ENCODE results near the gene CYGB. TPM values are rescaled to one million over a fixed set of nuclear protein-coding genes. Genes with fewer than 3 reads are reported as not detected.
A peak's percentile ranks its signal among the peaks of the same experiment; 100 is the strongest.
"Not testable (repeated sequence)": the region's sequence is repeated elsewhere in the genome, so short reads cannot be mapped to it uniquely, and the experiment has no call there.

Gene CYGB
- total and polyA plus RNA-seq, 4 donors: 0.95 to 26.6 (median 12.3) TPM

GRCh38 chr17:76524598-76525512 is 12.7 kb downstream of the CYGB start:
- no peak for ATAC-seq (ENCODE audit: low FRiP score)
- DNase-seq: no peak
- WGBS, 2 donors: 68 to 70% methylated on average over 25 of the region's 25 CpGs

GRCh38 chr17:76523084-76524037 is 14.1 kb downstream of the CYGB start:
- H3K27me3 ChIP-seq (ENCODE audit: control insufficient read depth in 1 of 2, insufficient read depth in 2 of 2, low read length in 1 of 2): no peaks in the 10 kb centered on the region
- no peaks in the 10 kb centered on the region for H3K4me1 ChIP-seq (ENCODE audit: control insufficient read depth in 1 of 2, insufficient read depth in 2 of 2, low read length in 2 of 2)
- no peak overlapping the region for H3K4me3 ChIP-seq (ENCODE audit: low read length in 2 of 2)
- peak; percentile 80 to 93 for DNase-seq
- peak; percentile 75 for ATAC-seq (ENCODE audit: low FRiP score)
- intact Hi-C loops (cut with DNase I): loop anchor here (1.0 to 10.0 kb wide), 5 partner anchors 24 to 191 kb away; partner anchors contain the start of gene MXRA7 (in 2 of the 2)
- no peaks in the 10 kb centered on the region for H3K36me3 ChIP-seq (ENCODE audit: control insufficient read depth in 1 of 2, insufficient read depth in 2 of 2, low read length in 1 of 2)
- no peak overlapping the region for H3K27ac ChIP-seq (ENCODE audit: low read depth in 1 of 2, low read length in 2 of 2)
- WGBS, 2 donors: 19 to 23% methylated on average over 33 to 35 of the region's 35 CpGs
- H3K9me3 ChIP-seq (ENCODE audit: control insufficient read depth, low read length): no peaks in the 10 kb centered on the region

More at GRCh38 chr17:76524598-76525512, 12.7 kb downstream of the CYGB start:
- Histone ChIP-seq H3K4me3 (ENCODE audit: low read length in 2 of 2) (no peak overlapping the region), H3K4me1 (ENCODE audit: control insufficient read depth in 1 of 2, insufficient read depth in 2 of 2, low read length in 2 of 2) (no peaks in the 10 kb centered on the region), H3K27me3 (ENCODE audit: control insufficient read depth in 1 of 2, insufficient read depth in 2 of 2, low read length in 1 of 2) (no peaks in the 10 kb centered on the region), H3K27ac (ENCODE audit: low read depth in 1 of 2, low read length in 2 of 2) (no peak overlapping the region), H3K9me3 (ENCODE audit: control insufficient read depth, low read length) (no peaks in the 10 kb centered on the region), H3K36me3 (ENCODE audit: control insufficient read depth in 1 of 2, insufficient read depth in 2 of 2, low read length in 1 of 2) (no peaks in the 10 kb centered on the region)
- intact Hi-C loops (cut with DNase I): loop anchor here (5.0 to 10.0 kb wide), 3 partner anchors 32 to 190 kb away; partner anchors contain the start of gene MXRA7 (in 2 of the 2)

- 90 to 92% methylated on average over 10 of the region's 10 CpGs for WGBS, 2 donors
- intact Hi-C loops (cut with DNase I): loop anchor here (2.0 to 10.0 kb wide), 4 partner anchors 36 to 193 kb away; partner anchors contain the start of gene MXRA7 (in 2 of the 2)
- H3K27me3 ChIP-seq (ENCODE audit: control insufficient read depth in 1 of 2, insufficient read depth in 2 of 2, low read length in 1 of 2); ATAC-seq (ENCODE audit: low FRiP score); H3K4me3 ChIP-seq (ENCODE audit: low read length in 2 of 2); H3K36me3 ChIP-seq (ENCODE audit: control insufficient read depth in 1 of 2, insufficient read depth in 2 of 2, low read length in 1 of 2); DNase-seq; H3K4me1 ChIP-seq (ENCODE audit: control insufficient read depth in 1 of 2, insufficient read depth in 2 of 2, low read length in 2 of 2); H3K27ac ChIP-seq (ENCODE audit: low read depth in 1 of 2, low read length in 2 of 2); H3K9me3 ChIP-seq (ENCODE audit: control insufficient read depth, low read length): not testable (repeated sequence)
Observed at GRCh38 chr17:76521683-76522082, 15.8 kb downstream of the CYGB start.

GRCh38 chr17:76521262-76521661 is 16.2 kb downstream of the CYGB start:
- intact Hi-C loops (cut with DNase I): loop anchor here (5.0 to 10.0 kb wide), 3 partner anchors 36 to 194 kb away; partner anchors contain the start of gene MXRA7 (in 2 of the 2)
- no peak for DNase-seq
- Histone ChIP-seq H3K4me3 (ENCODE audit: low read length in 2 of 2) (no peak overlapping the region), H3K27me3 (ENCODE audit: control insufficient read depth in 1 of 2, insufficient read depth in 2 of 2, low read length in 1 of 2) (no peaks in the 10 kb centered on the region), H3K4me1 (ENCODE audit: control insufficient read depth in 1 of 2, insufficient read depth in 2 of 2, low read length in 2 of 2) (no peaks in the 10 kb centered on the region), H3K36me3 (ENCODE audit: control insufficient read depth in 1 of 2, insufficient read depth in 2 of 2, low read length in 1 of 2) (no peaks in the 10 kb centered on the region), H3K27ac (ENCODE audit: low read depth in 1 of 2, low read length in 2 of 2) (no peak overlapping the region), H3K9me3 (ENCODE audit: control insufficient read depth, low read length) (no peaks in the 10 kb centered on the region)
- 89% methylated on average over 7 of the region's 7 CpGs for WGBS, 2 donors
- ATAC-seq (ENCODE audit: low FRiP score): no peak

- intact Hi-C loops (cut with DNase I): no loop called here
- Histone ChIP-seq H3K27ac (ENCODE audit: low read depth in 1 of 2, low read length in 2 of 2) (no peak overlapping the region), H3K36me3 (ENCODE audit: control insufficient read depth in 1 of 2, insufficient read depth in 2 of 2, low read length in 1 of 2) (no peaks in the 10 kb centered on the region), H3K4me3 (ENCODE audit: low read length in 2 of 2) (no peak overlapping the region), H3K27me3 (ENCODE audit: control insufficient read depth in 1 of 2, insufficient read depth in 2 of 2, low read length in 1 of 2) (no peaks in the 10 kb centered on the region), H3K4me1 (ENCODE audit: control insufficient read depth in 1 of 2, insufficient read depth in 2 of 2, low read length in 2 of 2) (no peaks in the 10 kb centered on the region), H3K9me3 (ENCODE audit: control insufficient read depth, low read length) (no peaks in the 10 kb centered on the region)
- DNase-seq (no peak), ATAC-seq (ENCODE audit: low FRiP score) (no peak)
- WGBS, 2 donors: 68 to 72% methylated on average over 15 of the region's 15 CpGs
Observed at GRCh38 chr17:76519048-76519966, 18.2 kb downstream of the CYGB start.

GRCh38 chr17:76517638-76518038 is 19.9 kb downstream of the CYGB start:
- no peak overlapping the region for H3K27ac ChIP-seq (ENCODE audit: low read depth in 1 of 2, low read length in 2 of 2)
- no peaks in the 10 kb centered on the region for H3K27me3 ChIP-seq (ENCODE audit: control insufficient read depth in 1 of 2, insufficient read depth in 2 of 2, low read length in 1 of 2)
- DNase-seq: no peak
- intact Hi-C loops (cut with DNase I): no loop called here
- ATAC-seq (ENCODE audit: low FRiP score): no peak
- H3K9me3 ChIP-seq (ENCODE audit: control insufficient read depth, low read length): no peaks in the 10 kb centered on the region
- no peaks in the 10 kb centered on the region for H3K4me1 ChIP-seq (ENCODE audit: control insufficient read depth in 1 of 2, insufficient read depth in 2 of 2, low read length in 2 of 2)
- 89 to 94% methylated on average over 11 of the region's 11 CpGs for WGBS, 2 donors
- H3K36me3 ChIP-seq (ENCODE audit: control insufficient read depth in 1 of 2, insufficient read depth in 2 of 2, low read length in 1 of 2): no peaks in the 10 kb centered on the region
- no peak overlapping the region for H3K4me3 ChIP-seq (ENCODE audit: low read length in 2 of 2)

GRCh38 chr17:76515274-76515949 is 22.1 kb downstream of the CYGB start:
- ATAC-seq (ENCODE audit: low FRiP score) (peak; percentile 83), DNase-seq (peak; percentile 90 to 91)
- Histone ChIP-seq H3K4me1 (ENCODE audit: control insufficient read depth in 1 of 2, insufficient read depth in 2 of 2, low read length in 2 of 2) (no peaks in the 10 kb centered on the region), H3K27ac (ENCODE audit: low read depth in 1 of 2, low read length in 2 of 2) (no peak overlapping the region), H3K4me3 (ENCODE audit: low read length in 2 of 2) (no peak overlapping the region), H3K27me3 (ENCODE audit: control insufficient read depth in 1 of 2, insufficient read depth in 2 of 2, low read length in 1 of 2) (no peaks in the 10 kb centered on the region), H3K9me3 (ENCODE audit: control insufficient read depth, low read length) (no peaks in the 10 kb centered on the region), H3K36me3 (ENCODE audit: control insufficient read depth in 1 of 2, insufficient read depth in 2 of 2, low read length in 1 of 2) (no peaks in the 10 kb centered on the region)
- WGBS, 2 donors: 11 to 14% methylated on average over 22 of the region's 22 CpGs
- intact Hi-C loops (cut with DNase I): no loop called here

Measured in aorta (tissue), 5 donors.